HG03439 (cell line): ENCODE data around the gene TGFB3.
"Not testable (repeated sequence)": the region's sequence is repeated elsewhere in the genome, so short reads cannot be mapped to it uniquely, and the experiment has no call there.

ENCODE experiments used
- ATAC-seq: cut with Tn5 transposase; IDR thresholded peaks from one replicate; pipeline ENCODE4 v1.9.1; 2021; ENCODE audit warnings: mild to moderate bottlenecking, moderate library complexity; ENCODE audit not compliant: unreplicated experiment

TGFB3 gene

GRCh38 chr14:75981426-75982265 is at the start of gene TGFB3:
TSS of gene TGFB3 (minus strand) at chr14:75981995. CDS start at chr14:75980893, 1,102 bp downstream.
- peak; percentile 50 for ATAC-seq

GRCh38 chr14:76024211-76024907 is 42.6 kb upstream of the TGFB3 start:
- no peak for ATAC-seq

- no peak for ATAC-seq
Observed at GRCh38 chr14:76023757-76024156, 42.0 kb upstream of the TGFB3 start.

DNA sequence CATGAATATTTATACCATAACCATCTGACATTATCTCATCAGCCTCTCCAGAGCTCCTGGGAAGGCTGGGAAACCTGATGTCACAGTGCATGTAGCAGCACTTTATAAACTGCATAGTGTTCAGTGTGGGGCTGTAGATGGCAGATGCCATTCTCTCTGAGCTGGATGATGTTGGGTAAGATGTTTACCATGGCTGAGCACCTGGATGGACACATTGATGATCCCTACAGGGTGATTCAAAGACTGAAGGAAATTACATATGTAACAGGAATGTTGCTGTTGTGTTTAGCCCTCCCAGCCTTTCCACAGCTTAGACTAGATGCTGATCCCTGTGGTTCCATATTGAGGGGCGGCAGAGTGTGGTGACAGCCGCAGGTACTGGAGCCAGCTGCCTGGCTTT is 41.2 kb upstream of the TGFB3 start:
- ATAC-seq, result no peak

- no peak for ATAC-seq
Observed at GRCh38 chr14:76019676-76020075, 37.9 kb upstream of the TGFB3 start.

GRCh38 chr14:76015668-76016067 is 33.9 kb upstream of the TGFB3 start:
- no peak for ATAC-seq

GRCh38 chr14:76015191-76015590 is 33.4 kb upstream of the TGFB3 start:
- no peak for ATAC-seq

- no peak for ATAC-seq
Observed at GRCh38 chr14:76012354-76012753, 30.6 kb upstream of the TGFB3 start.

GRCh38 chr14:76011930-76012329 is 30.1 kb upstream of the TGFB3 start:
- ATAC-seq, result no peak

- not testable (repeated sequence) for ATAC-seq
Observed at GRCh38 chr14:76009627-76010026, 27.8 kb upstream of the TGFB3 start.

GRCh38 chr14:76007852-76008251 is 26.1 kb upstream of the TGFB3 start:
- no peak for ATAC-seq

DNA sequence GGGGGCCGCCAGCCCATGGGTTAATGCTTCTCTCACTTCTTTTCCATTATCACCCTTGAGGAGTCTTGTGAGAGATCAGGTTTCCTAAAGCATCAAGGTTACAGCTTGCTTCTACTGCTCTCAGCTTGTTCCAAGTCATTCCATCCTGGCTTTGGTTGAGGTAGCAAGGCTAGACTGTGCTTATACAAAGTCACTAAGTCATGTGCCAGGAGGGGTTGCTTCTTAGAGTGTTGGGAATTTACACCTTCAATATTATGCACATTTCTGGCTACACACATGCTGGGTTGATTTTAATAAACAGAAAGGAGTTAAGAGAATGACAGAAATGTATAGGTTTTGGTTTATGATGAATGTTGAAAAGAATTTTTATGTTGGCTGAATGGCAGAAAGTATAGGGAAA is 25.6 kb upstream of the TGFB3 start:
- ATAC-seq, result no peak

DNA sequence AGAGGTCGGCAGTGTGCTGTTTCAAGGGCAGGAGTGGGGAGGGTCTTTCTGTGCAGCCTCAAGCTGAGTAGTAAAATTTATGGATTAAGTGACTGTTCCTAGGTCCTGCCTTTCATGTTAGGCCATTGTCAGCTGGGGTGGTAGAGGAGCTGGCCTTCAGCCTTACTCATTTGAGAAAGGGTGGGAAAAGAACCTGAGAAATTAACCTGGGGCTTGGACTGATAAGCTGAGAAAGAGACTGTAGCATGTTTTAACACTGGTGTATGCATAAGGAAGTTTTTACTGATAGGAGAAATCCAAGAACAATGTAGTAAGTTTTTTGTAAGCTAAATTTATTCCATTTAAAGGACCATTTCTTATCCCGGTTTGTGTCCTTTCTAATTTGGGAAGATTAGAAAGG is 24.5 kb upstream of the TGFB3 start:
- ATAC-seq, result no peak

DNA sequence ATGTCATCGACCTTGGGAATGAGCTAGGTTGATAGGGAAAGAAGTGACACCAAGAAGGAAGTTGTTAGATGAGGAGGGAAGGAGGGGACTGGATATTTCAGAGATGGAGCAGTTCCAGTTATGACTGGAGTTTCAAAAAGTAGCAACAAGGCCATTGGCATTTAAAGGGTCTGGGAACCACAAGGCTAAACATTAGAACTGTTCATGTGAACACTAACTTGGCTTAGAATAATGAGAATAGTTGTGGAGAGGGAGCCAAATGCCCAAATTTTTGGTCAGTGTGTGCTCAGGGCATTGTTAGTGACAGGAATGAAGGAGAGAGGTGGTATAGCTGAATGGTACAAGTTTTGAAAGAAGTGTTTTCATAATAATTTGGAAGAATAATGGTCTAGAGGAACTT is 20.6 kb upstream of the TGFB3 start:
- ATAC-seq, result no peak

DNA sequence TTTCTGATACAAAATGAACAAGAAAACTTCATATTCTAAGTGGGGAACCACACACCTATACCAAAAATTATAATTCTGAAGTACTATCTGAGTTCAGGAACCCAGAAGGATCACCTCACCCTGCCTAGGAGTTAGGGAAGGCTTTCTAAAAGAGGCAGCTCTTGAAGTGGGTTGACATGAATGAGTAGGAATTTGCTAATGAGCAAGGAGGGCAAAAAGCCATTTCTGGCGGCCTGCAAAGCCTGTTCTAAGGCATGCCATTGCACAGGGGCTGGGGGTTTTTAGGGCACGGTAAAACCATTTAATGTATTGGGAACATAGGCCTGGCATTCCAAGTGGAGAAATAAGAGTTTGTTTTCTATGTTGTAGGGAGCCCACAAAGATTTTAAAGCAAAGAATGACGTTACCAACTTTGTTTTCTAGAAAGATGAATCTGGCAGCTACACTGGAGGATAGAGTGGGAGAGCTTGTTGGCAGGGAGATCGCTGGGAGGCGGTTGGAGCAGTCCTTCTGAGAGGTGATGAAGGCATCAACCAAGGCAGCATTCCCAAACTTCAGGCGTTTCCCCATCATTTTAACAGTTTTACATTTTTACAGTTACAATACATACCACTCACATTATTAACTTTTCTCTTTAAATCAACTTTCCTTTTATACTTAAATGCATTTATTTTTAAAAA is 17.9 kb upstream of the TGFB3 start:
- ATAC-seq, result no peak

DNA sequence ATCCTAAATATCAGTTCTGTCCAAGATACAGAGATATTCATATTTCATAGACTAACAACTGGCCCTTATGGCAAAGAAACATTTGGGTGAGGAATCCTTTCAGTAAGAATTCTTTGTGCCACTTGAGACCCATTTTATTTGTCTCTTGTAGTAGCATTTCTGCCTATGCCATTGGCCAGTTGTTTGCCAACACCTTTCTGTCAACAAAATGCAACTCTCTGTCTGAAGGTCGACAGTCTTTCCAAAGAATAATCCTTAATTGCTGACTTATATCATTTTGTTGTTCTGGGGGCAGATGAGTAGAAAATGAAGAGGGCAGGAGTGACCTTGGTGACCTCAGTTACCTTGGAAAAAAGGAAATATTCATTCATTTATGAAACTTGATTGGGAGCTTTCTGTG is 14.7 kb upstream of the TGFB3 start:
- ATAC-seq, result no peak

GRCh38 chr14:75995372-75996041 is 13.7 kb upstream of the TGFB3 start:
- ATAC-seq, result no peak

GRCh38 chr14:75993567-75994041 is 11.8 kb upstream of the TGFB3 start:
- ATAC-seq, result no peak

DNA sequence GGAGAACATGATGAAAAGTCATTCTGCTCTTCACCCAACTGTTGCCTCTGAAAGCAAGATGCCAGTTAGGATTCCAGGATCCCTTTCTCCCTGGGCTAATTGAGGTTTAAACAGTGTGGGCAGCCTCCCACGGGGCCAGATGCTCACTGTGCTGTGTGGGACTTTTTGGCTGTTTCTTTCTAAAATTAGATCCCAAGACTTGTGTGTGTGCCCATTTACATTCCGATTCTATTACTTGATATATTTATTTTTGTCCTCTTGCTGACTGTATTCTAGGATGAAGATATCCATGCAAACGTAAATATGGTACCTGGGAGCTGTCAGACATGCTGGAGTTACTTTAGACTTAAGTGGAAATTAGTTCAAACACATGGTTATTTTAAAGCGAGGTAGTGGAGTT is 10.0 kb upstream of the TGFB3 start:
- ATAC-seq, result no peak

GRCh38 chr14:75990297-75990696 is 8.5 kb upstream of the TGFB3 start:
- no peak for ATAC-seq

DNA sequence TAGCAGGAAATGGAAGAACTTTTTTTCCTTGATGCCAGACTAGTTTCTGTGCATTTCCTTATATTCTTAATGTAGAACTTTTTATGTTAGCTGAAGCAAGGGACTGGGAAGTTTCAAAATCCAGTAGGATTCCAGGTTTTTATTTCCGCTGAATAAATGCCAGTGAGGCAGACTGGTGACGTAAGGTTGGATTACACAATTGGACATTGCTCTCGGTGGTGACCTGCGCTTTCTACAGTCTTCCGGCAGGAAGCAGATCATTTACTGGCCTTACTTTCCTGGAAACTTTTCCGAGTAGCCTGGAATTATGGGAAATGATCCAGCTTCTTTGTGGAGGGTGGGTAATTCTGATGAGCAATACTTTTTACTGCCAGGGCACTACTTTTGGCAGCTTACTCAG is 7.3 kb upstream of the TGFB3 start:
- no peak for ATAC-seq
